ENCODE results near the gene PRKCE. TPM values are rescaled to one million over a fixed set of nuclear protein-coding genes. Genes with fewer than 3 reads are reported as not detected.

PRKCE gene
- total RNA-seq, 1 experiment from 2014 or later, result 14.0 TPM

GRCh38 chr2:45716915-45717314, 65.4 kb downstream of the PRKCE start:
- CTCF ChIA-PET, result no interaction called here
- no peak for TF ChIP-seq TCF7L2 (IDR thresholded peaks at IDR 0.05; ENCODE audit: low read depth, low read length)
- TF ChIP-seq REST (IDR thresholded peaks at IDR 0.05; ENCODE audit: insufficient read depth in 1 of 2, low read depth in 2 of 2, low read length in 1 of 2), result no peak
- no peak for TF ChIP-seq SIN3A (IDR thresholded peaks at IDR 0.05; ENCODE audit: borderline replicate concordance, insufficient read depth, low read depth, low read length)
- no peak for TF ChIP-seq CTCF (IDR thresholded peaks at IDR 0.05)
- no peak for TF ChIP-seq POLR2AphosphoS5 (IDR thresholded peaks at IDR 0.05; ENCODE audit: low read depth, low read length)
- H3K9me3 ChIP-seq (ENCODE audit: control insufficient read depth, insufficient read depth, low read depth, low read length), result no peaks in the 10 kb centered on the region
- ATAC-seq (no peak), DNase-seq (ENCODE audit: low read depth, low spot score) (no peak)
- no TSS peak for BruUV-seq (replicated peaks)
- H3K4me1 ChIP-seq (ENCODE audit: control insufficient read depth, insufficient read depth, low read length), result no peaks in the 10 kb centered on the region
- H3K27me3 ChIP-seq (ENCODE audit: control insufficient read depth, insufficient read depth, low read length), result no peaks in the 10 kb centered on the region
- POLR2A ChIA-PET, result no interaction called here
- no peak overlapping the region for H3K27ac ChIP-seq (ENCODE audit: low read length)
- no peaks in the 10 kb centered on the region for H3K36me3 ChIP-seq (ENCODE audit: control insufficient read depth, insufficient read depth, low read length)
- intact Hi-C loops (cut with micrococcal nuclease; ENCODE audit: unreplicated experiment), result no loop called here
- no peak overlapping the region for H3K4me3 ChIP-seq (ENCODE audit: low read depth in 2 of 2, low read length in 2 of 2)
- in situ Hi-C loops (cut with HindIII; ENCODE audit: low pct_unique_long_range_greater_than_20kb, low sequenced_read_pairs), result no loop called here

GRCh38 chr2:45720210-45720609, 68.7 kb downstream of the PRKCE start:
- in situ Hi-C loops (cut with HindIII; ENCODE audit: low pct_unique_long_range_greater_than_20kb, low sequenced_read_pairs), result no loop called here
- POLR2A ChIA-PET, result no interaction called here
- CTCF ChIA-PET, result no interaction called here
- no peaks in the 10 kb centered on the region for H3K9me3 ChIP-seq (ENCODE audit: control insufficient read depth, insufficient read depth, low read depth, low read length)
- H3K4me1 ChIP-seq (ENCODE audit: control insufficient read depth, insufficient read depth, low read length), result no peaks in the 10 kb centered on the region
- no TSS peak for BruUV-seq (replicated peaks)
- no peaks in the 10 kb centered on the region for H3K36me3 ChIP-seq (ENCODE audit: control insufficient read depth, insufficient read depth, low read length)
- H3K27me3 ChIP-seq (ENCODE audit: control insufficient read depth, insufficient read depth, low read length), result no peaks in the 10 kb centered on the region
- TF ChIP-seq POLR2AphosphoS5 (IDR thresholded peaks at IDR 0.05; ENCODE audit: low read depth, low read length) (no peak), CTCF (IDR thresholded peaks at IDR 0.05) (no peak), SIN3A (IDR thresholded peaks at IDR 0.05; ENCODE audit: borderline replicate concordance, insufficient read depth, low read depth, low read length) (no peak), TCF7L2 (IDR thresholded peaks at IDR 0.05; ENCODE audit: low read depth, low read length) (no peak), REST (IDR thresholded peaks at IDR 0.05; ENCODE audit: insufficient read depth in 1 of 2, low read depth in 2 of 2, low read length in 1 of 2) (no peak)
- ATAC-seq (no peak), DNase-seq (ENCODE audit: low read depth, low spot score) (no peak)
- no peak overlapping the region for H3K4me3 ChIP-seq (ENCODE audit: low read depth in 2 of 2, low read length in 2 of 2)
- intact Hi-C loops (cut with micrococcal nuclease; ENCODE audit: unreplicated experiment), result no loop called here
- H3K27ac ChIP-seq (ENCODE audit: low read length), result no peak overlapping the region
